Dermis microvascular lymphatic vessel endothelial cell (primary cell): ENCODE data around the gene CORIN. TPM values are rescaled to one million over a fixed set of nuclear protein-coding genes. Genes with fewer than 3 reads are reported as not detected.

Source experiments
- DNase-seq, 2 donors: peaks; one replicate each; pipeline versions ENCODE4 v3.0.0 to v3.0.0-alpha.2; 2010; ENCODE audit warnings: low read depth in 2 of 2
- total RNA-seq: library from RNA; depleted of rRNA; stranded (reverse); fragments of >200 nt; gene quantifications from 2 replicates; pipeline ENCODE4 v1.2.1, GENCODE V29; 2014

CORIN gene
- total RNA-seq, 1 donor from 2014 or later = under 0.01 TPM

DNA sequence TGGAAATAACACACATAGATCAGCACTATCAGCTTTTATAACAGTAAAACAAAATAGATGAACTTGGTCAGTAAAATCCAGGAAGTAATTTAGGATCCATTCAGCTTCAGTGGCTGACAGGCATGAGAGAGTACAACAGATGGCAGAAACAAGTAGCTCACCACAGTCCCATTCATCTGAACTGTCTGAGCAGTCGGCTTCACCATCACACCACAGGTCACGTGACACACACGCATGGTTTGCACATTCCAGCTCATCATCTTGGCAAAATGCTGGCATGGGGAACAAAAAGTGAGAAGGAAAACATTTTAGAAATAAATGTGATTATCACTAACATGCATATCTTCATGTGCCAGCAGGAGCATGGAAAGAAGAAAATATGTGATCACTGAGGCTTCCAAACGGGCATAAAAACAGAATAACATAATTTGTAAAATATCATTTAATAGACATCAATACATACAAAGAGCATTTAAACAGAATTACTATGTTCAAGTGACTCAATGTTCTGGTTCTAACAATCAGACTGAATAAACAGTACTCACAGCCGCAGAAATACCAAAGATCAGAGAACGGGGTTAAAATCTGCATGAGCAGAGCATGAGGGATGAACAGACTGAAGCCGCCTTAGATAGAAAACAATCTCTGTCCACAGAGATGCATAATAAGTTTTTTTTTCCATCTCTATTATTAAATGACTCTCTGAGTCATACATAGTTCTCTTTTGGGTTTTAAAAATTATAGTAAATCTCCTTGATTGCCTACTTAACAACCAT lies 194.7 kb downstream of the CORIN start:
- DNase-seq = no peak

DNA sequence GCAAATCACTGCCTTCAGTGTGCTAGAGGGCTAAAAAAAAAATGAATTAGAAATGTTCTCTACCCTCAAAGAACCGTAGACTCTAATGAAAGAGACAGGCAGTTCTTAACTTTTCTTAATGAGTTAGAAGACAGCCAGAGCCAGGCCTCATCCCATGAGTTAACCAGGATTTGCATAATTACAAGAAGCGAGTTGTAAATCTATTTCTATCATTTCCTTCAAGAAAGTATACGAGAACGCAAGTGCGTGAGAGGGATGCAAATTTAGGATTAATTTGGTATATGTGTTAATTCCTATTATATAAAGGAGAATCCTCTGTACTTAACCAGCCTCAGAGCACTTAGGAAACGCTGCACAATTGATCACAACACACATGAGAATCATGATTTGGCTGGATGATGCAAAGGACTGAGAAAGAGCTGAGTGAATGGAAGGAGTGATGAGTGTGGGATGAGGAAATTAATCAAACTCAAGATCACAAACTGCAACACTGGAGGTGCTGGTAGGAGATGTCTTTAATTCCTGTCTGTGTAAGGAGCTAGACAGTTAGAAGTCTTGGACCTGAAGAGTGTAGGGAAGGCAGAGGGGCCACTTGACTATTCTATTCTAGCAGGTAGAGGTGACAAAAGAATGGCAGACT lies 195.6 kb downstream of the CORIN start:
- DNase-seq = no peak

DNA sequence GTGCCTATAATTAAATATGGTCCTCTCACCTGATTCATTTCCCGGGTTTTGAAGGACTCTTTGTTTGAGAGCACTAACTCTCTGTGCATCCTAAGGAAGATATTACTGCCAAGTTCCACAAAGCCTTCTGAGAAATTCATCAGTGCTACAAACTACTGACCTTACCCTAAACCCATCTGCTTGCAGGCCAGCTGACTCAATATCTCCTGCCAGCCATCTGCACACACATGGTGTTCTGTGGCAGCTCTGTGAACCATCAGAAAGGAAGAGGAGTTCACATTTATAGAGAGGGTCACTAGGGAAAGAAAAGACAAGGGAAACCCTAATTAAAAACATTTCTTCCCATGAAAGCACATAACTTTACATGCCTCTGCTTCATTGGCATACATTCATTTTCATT lies 196.1 kb downstream of the CORIN start:
- no peak for DNase-seq

DNA sequence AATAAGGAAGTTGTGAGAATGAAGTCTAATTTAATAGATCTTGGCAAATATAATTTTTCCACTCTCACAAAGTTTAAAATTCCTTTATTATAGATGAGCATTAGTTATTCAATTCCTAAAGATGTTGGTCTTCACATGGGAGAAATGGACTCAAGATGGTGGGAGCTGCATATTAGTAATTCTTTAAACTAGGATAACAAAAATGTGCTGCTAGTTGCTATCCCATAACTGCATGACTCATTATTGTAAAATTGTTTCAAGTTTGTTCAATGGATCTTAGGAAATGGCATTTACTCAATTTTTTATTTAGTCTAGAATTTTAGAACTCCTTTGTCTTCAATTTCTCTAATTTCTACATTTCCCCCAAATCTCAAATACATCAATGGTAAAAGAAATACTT lies 197.0 kb downstream of the CORIN start:
- no peak for DNase-seq

DNA sequence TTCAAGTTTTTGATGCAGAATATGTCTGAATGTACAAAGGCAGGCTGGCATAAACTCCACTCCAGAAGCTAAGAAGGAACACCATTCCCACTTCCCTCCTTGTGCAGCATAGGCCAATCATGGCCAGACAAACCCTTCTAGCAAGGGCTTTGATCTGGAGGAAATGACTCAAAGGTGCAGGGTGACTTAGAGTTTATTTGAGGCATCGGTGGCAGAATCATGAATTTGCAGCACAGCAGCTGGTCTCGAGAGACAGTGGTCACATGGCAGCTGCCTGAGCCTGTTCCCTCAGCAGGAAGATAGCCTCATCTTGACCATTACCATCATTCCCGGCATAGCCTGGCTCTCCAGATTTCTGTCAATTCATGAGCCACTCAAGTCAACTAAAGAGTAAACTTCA lies 198.3 kb downstream of the CORIN start:
- DNase-seq = peak in 1 of 2 donors; percentile 33

DNA sequence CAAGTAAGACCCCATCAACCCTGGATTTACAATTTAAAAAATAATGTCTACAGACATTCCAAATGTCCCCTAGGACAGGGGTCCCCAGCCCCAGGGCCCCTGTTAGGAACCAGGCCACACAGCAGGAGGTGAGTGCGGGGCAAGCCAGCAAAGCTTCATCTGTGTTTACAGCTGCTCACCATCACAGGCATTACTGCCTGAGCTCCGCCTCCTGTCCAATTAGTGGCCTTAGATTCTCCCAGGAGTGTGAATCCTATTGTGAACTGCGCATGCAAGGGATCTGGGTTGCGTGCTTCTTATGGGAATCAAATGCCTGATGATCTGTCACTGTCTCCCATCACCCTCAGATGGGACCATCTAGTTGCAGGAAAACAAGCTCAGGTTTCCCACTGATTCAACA lies 206.7 kb downstream of the CORIN start:
- no peak for DNase-seq

DNA sequence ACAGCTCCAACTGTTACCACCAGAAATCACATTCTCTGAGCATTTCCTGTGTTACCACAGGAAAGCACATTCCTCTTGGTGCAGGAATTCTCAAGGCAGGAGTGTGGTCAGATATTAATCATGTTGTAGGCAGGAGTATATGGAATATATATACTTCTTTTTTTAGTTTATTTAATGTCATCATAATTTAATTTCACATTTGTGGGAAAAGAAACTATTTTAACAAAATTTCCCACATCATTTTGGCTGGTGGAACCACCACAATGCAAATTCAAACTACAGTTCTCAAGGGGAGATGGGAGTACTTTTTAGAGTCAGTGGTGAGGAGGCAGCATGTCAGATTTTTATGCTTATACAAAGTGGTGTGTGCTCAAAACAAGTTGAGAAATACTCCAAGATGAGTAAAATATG lies 213.8 kb downstream of the CORIN start:
- peak in 1 of 2 donors; percentile 3 for DNase-seq

DNA sequence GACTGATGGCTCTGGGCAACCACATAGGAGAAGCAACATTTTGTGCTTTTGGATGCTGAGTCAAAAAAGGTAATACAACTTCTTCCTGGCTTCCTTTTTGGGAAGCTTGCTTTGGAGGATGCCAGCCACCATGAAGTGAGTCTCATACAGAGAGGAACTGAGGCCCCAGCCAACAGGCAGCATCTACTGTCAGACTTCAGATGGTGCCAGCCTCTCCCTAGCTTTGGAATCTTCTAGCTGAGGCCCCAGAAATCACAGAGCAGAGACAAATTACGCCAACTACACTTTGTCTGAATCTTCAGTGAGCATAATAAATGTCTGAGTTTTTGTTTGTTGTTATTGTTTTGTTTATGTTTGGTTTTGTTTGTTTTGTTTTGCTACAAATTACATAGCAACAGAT lies 216.7 kb downstream of the CORIN start:
- DNase-seq = no peak

DNA sequence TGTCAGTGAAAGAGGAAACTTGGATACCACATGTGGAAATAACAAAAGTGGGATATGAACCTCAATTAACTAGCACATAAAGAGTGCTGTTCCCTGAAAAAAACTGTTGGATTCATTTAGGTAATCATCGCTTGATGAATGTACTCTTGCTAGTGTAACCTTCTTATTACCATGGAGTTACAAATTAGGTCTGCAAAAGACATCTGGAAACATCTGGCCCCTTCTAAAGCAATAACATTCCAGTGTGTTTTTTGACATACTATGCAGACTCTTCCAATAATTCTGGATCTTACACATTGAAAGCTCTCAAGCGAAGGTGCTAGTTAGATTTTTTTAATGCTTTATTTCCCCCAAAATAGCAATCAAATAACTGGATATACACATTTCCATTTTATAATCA lies 218.2 kb downstream of the CORIN start:
- no peak for DNase-seq

DNA sequence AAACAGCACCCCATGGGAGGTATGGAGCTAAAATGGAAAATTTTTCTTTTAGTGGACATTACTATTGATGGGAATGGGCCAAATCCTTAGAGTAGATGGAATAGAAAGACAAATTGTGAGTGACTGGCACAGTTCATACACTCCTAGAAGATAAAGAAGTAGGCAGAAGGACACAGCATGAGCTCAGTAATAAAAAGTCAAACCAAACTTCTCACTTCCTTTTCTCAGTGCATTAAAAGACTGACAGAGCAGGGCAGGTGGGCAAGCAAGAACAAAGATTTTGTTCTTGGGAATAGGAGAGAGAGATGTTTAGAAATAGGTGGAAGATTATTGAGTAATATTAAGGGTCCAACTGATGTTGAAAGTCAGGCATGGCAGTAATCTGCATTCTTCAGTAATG lies 220.3 kb downstream of the CORIN start:
- DNase-seq = no peak

DNA sequence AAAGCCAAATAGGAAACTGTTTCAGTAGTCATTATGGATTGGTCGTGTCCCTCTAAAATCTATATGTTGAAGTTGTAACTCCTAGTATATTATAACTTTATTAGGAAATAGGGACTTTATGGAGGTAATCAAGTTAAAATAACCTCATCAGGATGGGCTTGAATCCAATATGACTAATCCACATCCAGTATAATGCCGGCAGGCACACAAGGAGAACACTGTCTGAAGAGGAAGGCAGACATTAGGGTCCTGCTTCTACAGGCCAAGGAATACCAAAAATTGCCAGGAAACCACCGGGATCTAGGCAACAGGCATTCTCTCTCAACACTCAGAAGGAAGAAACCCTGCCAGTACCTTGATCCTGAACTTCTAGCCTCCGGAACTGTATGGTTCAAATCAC lies 222.5 kb downstream of the CORIN start:
- no peak for DNase-seq

DNA sequence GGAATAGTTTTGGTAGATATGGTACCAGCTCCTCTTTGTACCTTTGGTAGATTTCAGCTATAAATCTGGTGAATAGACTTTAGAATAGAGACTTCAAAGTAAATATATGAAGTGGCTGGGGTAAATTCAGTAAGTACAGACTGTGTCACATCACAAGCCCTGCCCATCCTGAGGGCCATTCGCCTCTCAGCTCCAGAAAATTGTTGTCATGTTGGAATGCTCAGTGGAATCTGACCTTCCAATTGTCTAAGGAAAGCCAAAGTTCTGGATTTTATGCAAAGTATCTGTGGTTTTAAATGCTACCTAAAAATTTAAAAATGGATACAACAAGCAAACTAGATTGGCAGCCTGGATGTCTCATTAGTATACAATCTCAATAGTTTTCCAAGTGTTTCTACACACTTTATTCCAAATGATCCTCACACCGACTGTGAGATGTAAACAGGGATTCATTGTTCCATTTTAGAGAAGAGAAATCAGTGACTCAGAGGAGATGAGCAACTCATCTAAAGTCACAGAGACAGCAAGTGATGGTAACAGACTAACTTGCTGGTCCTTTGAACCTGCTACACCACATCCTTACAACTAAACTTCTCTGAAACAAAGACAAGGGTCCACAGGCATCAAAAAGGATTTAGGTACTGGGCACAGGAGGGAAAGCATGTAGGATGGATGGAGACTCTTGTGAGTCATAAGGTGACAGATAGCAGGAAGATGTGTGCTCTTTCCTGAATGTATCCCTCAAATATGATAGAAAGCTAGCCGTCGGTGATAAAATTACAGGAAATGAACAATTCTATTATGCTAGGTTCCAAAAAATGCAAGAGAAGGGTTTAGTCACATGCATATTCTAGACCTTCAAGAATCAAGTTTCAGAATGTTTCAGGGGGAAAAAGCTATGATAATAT lies 225.5 kb downstream of the CORIN start:
- peak in 1 of 2 donors; percentile 4 for DNase-seq

DNA sequence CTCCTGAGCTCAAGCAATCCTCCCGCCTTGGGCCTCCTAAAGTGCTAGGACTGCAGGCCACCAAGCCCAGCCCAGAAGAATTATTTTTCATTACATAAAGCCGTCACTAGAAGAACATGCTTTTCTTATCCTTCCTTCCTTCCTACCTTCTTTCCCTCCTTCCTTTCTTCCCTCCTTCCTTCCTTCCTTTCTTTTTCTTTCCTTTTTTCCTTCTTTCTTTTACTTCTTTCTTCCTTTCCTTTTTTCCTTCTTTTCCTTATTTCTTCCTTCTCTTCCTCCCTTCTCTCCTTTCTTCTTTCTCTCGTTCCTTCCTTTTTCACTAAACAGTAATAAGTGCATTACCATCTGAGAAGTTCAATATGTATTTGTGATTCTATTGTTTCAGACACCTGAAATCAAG lies 231.4 kb downstream of the CORIN start:
- DNase-seq = no peak

DNA sequence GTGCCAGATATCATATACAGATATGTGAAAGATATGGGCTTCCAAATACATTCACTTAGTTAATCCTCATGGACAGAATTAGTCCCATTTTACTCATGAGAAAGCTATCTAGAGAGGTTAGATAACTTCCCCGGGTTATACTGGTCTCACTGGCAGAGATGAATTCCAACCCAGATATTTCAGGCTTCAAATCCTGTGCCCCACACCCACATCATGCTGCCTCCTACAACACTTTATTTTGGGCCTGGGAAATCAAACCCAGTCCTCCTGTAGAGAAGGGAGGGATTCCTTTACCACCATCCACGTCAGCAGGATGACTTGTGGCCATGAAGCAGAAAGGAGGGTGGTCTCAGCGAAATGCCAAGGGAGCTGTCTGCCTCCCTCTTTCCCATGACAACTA lies 239.0 kb downstream of the CORIN start:
- no peak for DNase-seq

DNA sequence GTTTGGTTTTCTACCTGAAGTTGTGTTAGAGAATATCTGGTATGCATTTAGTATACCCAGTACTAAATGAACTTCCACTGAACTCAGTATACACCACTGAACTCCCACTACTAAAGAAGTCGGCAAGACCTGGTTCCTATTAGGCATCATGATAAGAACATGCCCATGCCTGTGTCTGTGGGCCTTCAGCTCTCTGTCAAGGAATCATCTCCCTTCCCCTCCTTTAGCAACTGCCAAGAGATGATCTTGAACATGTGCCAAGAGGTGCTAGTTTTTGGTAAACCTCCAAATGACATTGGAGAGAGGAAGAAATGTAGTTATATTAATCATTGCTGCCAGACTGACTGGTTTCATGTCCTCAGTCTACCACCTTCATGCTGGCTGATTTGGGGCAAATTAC lies 239.5 kb downstream of the CORIN start:
- no peak for DNase-seq

DNA sequence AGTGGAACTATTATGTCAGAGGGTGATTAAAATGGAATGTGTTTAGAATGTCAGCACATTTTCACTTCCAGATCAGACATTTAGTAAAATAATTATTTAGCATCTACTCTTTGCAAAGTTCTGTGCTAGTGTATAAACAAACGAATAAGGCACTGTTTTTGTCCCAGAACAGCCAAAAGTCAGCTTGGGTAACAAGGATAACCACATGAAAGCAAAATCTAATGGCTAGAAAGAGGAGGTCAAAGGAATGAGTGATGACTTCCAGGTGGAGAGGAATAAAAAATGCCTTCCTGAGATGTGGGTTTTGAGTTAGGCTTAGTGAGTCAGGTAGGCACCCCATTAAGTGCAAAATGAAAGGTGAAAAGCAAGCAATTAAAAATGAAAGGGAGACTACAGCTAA lies 240.2 kb downstream of the CORIN start:
- DNase-seq = no peak

DNA sequence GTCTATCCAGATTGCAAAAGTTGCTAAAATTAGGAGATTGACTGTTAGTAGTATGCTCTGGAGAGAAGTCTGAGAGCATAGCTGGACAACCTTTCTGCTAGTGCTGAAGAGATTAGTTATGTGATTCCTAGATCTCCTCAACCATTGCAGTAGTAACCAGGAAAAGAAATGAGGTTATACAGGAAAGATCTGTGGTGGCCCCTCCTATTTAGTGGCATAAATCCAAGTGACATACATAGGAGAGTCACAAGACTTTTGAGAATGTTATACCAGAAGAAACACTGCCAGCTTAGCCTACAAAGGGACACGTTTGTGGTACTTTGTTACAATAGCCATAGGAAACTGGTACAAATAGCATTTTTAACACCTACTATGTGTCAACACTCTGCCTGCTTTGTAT lies 247.5 kb downstream of the CORIN start:
- no peak for DNase-seq

DNA sequence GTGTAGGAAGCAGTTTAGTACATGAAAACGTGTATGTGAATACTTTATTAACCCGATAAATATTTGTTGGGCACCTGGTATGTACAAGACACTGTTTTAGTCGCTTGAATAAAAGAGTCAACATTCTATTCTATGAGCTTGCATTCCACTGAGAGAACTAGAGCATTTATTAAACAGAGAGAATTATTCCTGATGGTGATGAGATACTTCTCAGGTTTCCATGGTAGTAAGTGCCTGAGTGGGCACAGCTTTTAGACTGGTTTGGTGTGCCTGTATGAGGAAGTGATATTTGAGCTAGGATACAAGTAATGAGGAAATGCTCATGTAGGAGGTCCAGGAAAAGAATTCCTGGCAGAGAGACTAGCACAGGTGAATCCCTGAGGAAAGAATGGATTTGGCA lies 258.6 kb downstream of the CORIN start:
- DNase-seq = no peak

DNA sequence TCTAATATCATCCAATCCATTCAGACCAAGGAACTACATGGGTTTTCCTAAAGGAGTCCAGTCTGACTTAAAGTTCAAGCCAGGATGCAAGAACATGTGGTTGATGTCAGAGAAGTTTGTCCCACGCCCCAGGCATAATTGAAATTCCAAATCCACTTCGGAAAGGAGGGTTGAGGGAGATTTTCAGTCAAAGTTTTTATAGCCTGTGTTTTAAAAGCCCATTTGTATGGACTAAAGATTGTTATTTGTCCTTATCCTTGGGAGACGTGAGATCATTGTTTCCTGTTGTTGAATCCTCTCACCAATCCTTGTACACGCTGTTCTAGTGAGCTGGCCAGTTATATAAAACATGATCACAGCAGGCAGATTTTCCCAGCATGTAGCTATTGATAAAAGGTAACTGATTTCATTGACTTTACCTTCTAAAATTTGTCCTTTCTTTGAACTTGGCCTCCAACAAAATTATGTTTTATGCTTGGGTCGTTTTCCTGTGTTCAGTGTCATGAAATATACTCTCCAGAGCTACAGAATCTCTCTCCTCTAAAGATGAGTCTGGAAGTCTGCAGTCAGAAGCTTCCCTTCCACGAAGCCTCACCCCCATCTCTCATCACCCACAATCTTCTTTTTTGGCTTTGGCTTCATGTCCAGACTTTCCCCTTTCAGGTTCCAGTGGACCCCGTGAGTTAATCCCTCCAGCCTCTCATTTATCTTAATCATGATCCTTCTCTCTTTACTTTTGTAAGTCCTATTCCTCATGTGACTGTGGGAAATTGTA lies 259.9 kb downstream of the CORIN start:
- peak; percentile 27 to 92 for DNase-seq

DNA sequence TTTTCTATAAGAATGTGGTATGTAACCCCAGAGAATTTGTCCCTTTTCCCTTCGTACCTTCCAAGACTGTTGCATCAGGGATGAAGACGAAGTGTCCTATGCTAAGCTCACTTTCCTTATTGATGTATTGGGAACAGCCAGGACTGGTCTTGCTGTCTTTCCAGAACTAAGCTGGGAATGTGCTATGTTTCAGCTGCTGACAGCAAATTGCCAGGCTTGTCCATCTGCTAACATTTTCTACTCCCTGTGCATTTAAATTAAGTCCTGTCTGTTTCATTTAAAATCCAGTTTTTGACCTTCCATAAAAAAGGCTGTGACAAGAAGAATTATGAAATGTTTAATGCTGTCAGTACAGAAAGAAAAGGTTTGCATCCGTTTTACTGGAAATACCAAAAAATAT lies 264.9 kb downstream of the CORIN start:
- DNase-seq = no peak

DNA sequence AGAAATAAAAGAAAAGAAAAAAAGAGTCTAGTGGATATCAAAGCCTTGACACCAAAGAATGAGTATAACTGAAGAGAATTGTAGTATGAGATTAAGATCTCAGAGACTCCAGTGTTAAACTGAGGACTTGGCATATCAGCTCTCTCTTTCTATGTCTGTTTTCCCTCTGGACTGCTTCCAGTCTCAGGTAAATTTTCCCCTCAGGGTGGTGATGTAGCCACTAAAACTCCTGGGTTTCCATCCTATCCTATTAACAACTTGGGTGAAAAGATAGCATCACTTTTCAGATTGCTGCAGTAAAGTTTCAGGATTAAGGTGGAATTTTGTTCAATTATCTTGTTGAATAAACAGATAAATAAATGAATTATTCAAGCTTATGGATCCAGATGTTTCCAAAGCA lies 267.1 kb downstream of the CORIN start:
- no peak for DNase-seq

DNA sequence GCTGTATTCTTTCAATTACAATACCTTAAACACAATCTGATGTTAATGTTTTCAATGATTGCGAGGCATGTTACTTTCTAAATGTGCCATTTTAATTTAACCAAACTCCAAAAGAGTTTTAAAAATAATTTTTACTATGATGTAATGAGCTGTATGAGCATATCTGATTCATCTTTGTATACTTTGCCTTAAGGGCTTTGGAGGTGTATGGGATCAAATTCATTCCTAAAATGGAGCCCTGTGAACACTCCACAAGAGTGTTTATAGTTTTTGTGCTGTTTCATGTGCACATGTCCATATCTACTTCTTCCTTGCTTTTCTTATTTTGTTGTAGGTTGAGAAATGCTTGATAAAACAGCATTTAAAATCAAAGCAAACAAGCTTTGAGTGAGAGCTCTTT lies 270.4 kb downstream of the CORIN start:
- DNase-seq = no peak
